ENCODE results near the gene KIF25.

DNA sequence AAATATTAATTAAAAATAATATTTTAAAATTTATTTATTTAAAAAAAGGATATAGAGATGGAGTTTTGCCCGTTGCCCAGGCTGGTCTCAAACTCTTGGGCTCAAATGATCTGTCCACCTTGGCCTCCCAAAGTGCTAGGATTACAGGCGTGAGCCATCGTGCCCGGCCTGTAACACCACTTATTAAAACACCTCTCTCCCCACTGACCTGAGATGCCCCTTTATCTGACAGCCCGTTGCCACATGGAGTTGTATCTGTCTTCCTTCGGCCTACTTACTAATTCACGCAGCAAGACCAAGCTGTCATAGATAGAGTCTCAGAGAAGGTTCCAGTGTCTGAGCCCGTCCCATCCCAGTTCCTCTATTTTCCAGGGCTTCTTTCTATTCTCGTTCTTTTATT is 30.7 kb downstream of the KIF25 start:
- TF ChIP-seq, protein P1, sequence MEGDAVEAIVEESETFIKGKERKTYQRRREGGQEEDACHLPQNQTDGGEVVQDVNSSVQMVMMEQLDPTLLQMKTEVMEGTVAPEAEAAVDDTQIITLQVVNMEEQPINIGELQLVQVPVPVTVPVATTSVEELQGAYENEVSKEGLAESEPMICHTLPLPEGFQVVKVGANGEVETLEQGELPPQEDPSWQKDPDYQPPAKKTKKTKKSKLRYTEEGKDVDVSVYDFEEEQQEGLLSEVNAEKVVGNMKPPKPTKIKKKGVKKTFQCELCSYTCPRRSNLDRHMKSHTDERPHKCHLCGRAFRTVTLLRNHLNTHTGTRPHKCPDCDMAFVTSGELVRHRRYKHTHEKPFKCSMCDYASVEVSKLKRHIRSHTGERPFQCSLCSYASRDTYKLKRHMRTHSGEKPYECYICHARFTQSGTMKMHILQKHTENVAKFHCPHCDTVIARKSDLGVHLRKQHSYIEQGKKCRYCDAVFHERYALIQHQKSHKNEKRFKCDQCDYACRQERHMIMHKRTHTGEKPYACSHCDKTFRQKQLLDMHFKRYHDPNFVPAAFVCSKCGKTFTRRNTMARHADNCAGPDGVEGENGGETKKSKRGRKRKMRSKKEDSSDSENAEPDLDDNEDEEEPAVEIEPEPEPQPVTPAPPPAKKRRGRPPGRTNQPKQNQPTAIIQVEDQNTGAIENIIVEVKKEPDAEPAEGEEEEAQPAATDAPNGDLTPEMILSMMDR (IDR thresholded peaks at IDR 0.05) = no peak
- no peak for TF ChIP-seq POLR2A (IDR thresholded peaks at IDR 0.05)
